GM12874 (cell line): ENCODE measurements around the gene ACBD7.

ENCODE experiments used
- TF ChIP-seq, protein P1 (sequence below): IDR thresholded peaks from 2 replicates; pipeline ENCODE4 v1.5.1; 2011; ENCODE audit warnings: low read depth, mild to moderate bottlenecking, control low read depth, low read length, moderate library complexity; ENCODE audit not compliant: insufficient read depth

The ACBD7 gene

DNA sequence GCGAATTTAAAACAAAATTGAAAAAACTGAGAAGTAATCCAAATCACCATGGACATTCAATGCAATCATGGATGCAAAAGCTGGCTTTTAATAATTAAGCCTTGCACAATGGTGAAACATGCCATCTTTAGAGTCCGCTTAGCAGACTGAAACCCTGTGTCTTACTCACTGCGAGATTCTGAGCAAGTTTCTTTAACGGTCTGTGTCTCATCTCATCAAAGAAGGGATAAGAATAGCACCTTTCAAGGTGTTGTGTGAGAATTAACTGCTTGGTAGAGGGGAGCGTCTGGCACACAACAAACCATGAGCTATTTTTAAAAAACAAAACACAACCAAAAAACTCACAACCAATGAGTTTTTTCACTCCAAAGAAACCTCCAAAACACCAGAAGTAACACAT, 21.4 kb downstream of the ACBD7 start:
- TF ChIP-seq, protein P1, sequence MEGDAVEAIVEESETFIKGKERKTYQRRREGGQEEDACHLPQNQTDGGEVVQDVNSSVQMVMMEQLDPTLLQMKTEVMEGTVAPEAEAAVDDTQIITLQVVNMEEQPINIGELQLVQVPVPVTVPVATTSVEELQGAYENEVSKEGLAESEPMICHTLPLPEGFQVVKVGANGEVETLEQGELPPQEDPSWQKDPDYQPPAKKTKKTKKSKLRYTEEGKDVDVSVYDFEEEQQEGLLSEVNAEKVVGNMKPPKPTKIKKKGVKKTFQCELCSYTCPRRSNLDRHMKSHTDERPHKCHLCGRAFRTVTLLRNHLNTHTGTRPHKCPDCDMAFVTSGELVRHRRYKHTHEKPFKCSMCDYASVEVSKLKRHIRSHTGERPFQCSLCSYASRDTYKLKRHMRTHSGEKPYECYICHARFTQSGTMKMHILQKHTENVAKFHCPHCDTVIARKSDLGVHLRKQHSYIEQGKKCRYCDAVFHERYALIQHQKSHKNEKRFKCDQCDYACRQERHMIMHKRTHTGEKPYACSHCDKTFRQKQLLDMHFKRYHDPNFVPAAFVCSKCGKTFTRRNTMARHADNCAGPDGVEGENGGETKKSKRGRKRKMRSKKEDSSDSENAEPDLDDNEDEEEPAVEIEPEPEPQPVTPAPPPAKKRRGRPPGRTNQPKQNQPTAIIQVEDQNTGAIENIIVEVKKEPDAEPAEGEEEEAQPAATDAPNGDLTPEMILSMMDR: no peak

DNA sequence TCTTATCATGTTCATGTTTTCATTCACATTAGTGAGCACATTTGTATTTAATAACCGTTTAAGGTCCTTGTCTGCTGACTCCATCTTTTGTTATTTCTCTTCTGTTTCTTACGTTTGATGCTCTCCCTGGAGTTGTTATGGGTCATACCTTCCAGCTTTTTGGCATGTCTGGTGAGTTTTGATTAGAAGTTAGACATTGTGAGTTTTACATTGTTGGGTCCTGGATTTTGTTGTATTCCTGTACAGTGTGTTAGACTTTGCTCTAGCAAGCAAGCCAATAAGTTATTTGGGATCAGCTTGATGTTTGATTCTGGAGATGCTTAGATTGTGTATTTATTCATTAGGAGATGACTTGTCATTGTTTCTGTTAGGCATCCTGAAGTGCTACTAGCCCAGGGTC, 27.9 kb downstream of the ACBD7 start:
- TF ChIP-seq, protein P1: no peak

DNA sequence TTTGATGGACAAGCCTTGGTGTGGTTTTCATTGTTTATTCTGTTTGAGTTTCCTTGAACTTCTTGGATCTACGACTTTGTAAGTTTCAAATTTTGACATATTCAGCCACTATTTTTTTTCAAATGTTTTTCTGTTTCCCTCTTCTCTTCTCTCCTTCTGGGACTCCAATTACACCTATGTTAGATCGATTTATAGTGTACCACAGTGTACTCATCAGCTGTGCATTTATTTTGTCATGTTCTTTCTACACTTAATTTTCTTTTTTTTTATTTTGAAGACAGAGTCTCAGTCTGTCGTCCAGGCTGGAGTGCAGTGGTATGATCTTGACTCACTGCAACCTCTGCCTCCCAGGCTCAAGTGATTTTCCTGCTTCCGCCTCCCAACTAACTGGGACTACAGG, 28.7 kb downstream of the ACBD7 start:
- TF ChIP-seq, protein P1: no peak

DNA sequence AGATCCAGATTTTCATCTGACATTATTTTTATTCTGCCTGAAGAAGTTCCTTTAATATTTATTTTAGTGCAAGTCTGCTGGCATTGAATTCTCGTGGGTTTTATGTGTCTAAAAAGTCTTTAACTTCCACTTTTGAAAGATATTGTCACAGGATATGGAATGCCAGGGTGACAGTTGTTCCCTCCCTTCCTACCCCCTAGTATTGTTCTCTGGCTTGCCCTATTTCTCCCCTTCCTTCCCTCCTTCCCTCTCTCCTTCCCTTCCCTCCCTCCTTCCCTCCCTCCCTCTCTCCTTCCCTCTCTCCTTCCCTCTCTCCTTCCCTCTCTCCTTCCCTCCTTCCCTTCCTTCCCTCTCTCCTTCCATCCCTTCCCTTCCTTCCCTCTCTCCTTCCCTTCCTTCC, 29.9 kb downstream of the ACBD7 start:
- TF ChIP-seq, protein P1: no peak

DNA sequence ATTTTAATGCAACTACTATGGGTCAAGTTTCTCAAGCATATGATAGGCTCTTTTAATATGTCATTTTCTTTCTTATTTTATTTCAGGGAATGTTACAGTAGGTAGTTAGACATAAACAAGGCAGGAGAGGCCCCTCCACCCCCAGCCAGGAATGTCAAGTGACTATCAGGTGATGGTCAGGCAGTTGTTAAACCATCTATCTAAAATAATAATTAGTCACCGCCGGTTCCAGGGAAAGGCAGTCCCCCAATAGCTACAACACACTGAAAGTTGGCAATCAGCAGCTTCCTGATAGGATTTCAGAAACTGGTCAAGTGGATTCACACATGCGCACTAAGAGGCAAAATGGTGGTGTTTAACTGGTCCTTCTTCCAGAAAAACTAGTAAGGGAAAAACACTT, 35.5 kb downstream of the ACBD7 start:
- TF ChIP-seq, protein P1: no peak

DNA sequence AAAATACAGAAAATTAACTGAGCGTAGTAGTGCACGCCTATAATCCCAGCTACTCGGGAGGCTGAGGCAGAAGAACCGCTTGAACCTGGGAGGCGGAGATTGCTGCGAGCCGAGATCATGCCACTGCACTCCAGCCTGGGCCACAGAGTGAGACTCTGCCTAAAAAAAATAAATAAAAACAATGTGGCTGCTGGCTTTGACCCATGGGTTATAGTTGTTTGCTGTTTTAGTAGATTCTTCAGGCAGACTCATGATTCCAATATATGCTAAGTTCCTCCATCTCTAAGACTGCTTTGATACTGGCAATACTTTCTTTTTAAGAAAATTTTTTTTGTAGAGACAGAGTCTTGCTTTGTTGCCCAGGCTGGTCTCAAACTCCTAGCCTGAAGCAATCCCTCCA, 36.5 kb downstream of the ACBD7 start:
- TF ChIP-seq, protein P1: no peak

DNA sequence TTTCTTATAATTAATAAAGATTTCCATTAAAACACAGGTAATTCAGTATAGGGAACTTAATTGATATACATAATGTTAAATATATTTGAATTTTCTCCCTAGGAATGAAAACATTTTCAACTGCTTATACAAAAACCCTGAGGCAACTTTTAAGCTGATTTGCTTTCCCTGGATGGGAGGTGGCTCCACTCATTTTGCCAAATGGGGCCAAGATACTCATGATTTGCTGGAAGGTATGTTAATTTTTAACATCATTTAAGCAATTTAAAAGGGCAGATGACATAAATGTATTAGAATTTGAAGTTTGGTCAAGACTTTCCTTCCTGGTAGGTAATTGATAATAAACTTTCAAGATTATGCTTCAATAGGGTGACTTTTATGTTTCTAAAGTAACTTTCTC, 39.0 kb downstream of the ACBD7 start:
- TF ChIP-seq, protein P1: no peak

DNA sequence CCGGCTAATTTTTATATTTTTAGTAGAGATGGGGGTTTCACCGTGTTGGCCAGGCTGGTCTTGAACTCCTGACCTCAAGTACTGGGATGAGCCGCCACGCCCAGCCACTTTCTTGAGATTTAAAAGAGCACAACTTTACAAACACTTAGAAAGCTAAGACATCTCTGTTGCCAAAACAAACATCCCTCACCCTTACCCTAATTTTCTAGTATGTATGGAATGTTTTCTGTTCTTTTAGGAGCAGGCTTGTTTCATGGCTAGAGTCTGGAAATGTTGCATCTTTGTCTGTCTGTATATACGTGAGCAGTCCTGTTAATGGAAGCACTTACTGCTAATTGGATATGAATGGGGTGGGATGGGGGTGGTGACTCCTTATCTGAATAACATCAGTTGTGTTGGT, 42.0 kb downstream of the ACBD7 start:
- TF ChIP-seq, protein P1: no peak
